Neural cell (in vitro differentiated cells): ENCODE results near the gene CD1C. TPM values are rescaled to one million over a fixed set of nuclear protein-coding genes. Genes with fewer than 3 reads are reported as not detected.

Source experiments
- H2AFZ ChIP-seq: fragments of 200-600, 300-800 bp; sonication (generic), shearing (Covaris generic); 2 replicates; pipeline ENCODE4 v1.6.0; 2014; ENCODE audit warnings: low read depth, mild to moderate bottlenecking, antibody characterized with exemption, low read length, moderate library complexity
- H3F3A ChIP-seq: fragments of 200-600 bp; shearing (Covaris generic); 2 replicates; pipeline ENCODE4 v1.6.1; 2016; ENCODE audit warnings: mild to moderate bottlenecking, moderate library complexity, mixed read lengths, antibody characterized with exemption, low read length; ENCODE audit not compliant: insufficient read depth, poor library complexity, severe bottlenecking
- H3K27ac ChIP-seq: fragments of 200-600, 300-800 bp; sonication (generic), shearing (Covaris generic); 2 replicates; pipeline ENCODE4 v1.5.1; 2014; ENCODE audit warnings: mild to moderate bottlenecking, low read length, moderate library complexity
- H3K27me3 ChIP-seq: fragments of 300-800, 200-600 bp; sonication (generic), shearing (Covaris generic); 2 replicates; pipeline ENCODE4 v1.6.0; 2014; ENCODE audit warnings: mild to moderate bottlenecking, low read depth, low read length, moderate library complexity; ENCODE audit not compliant: insufficient read depth
- H3K36me3 ChIP-seq: fragments of 300-800, 200-600 bp; sonication (generic), shearing (Covaris generic); 2 replicates; pipeline ENCODE4 v1.5.1; 2014; ENCODE audit warnings: mild to moderate bottlenecking, antibody characterized with exemption, low read length, moderate library complexity; ENCODE audit not compliant: insufficient read depth
- H3K4me2 ChIP-seq: fragments of 300-800, 200-600 bp; sonication (generic), shearing (Covaris generic); 2 replicates; pipeline ENCODE4 v1.6.0; 2014; ENCODE audit warnings: mild to moderate bottlenecking, low read length
- H3K4me3 ChIP-seq: fragments of 300-800, 200-600 bp; sonication (generic), shearing (Covaris generic); 2 replicates; pipeline ENCODE4 v1.5.1; 2014; ENCODE audit warnings: mild to moderate bottlenecking, low read length, moderate library complexity
- H3K79me2 ChIP-seq: fragments of 200-600 bp; shearing (Covaris generic); replicated peaks from 2 replicates; pipeline ENCODE4 v1.6.0; 2014; ENCODE audit warnings: mild to moderate bottlenecking, low read length, moderate library complexity; ENCODE audit not compliant: insufficient read depth
- H3K9ac ChIP-seq: fragments of 300-800, 200-600 bp; sonication (generic), shearing (Covaris generic); 2 replicates; pipeline ENCODE4 v1.6.1; 2016; ENCODE audit warnings: mild to moderate bottlenecking, low read length, mixed read lengths
- H3K9me2 ChIP-seq: fragments of 200-600 bp; shearing (Covaris generic); 2 replicates; pipeline ENCODE4 v1.6.1; 2016; ENCODE audit warnings: mild to moderate bottlenecking, low read length, mixed read lengths; ENCODE audit not compliant: insufficient read depth
- H3K9me3 ChIP-seq: fragments of 200-600, 300-800 bp; sonication (generic), shearing (Covaris generic); 2 replicates; pipeline ENCODE4 v1.6.1; 2016; ENCODE audit warnings: mild to moderate bottlenecking, mixed run types, low read length, moderate library complexity, mixed read lengths
- H4K20me1 ChIP-seq: fragments of 200-600 bp; shearing (Covaris generic); 2 replicates; pipeline ENCODE4 v1.6.1; 2016; ENCODE audit warnings: mild to moderate bottlenecking, mixed run types; ENCODE audit not compliant: insufficient read depth
- CTCF ChIP-seq: fragments of 450-650 bp; IDR thresholded peaks from 2 replicates; pipeline ENCODE4 v1.5.1; 2014; ENCODE audit warnings: antibody characterized with exemption, mild to moderate bottlenecking, moderate library complexity; ENCODE audit not compliant: poor library complexity, severe bottlenecking
- EP300 ChIP-seq: fragments of 450-650 bp; conservative IDR thresholded peaks from 2 replicates; pipeline ENCODE4 v1.6.1; 2014; ENCODE audit warnings: antibody characterized with exemption, mild to moderate bottlenecking, moderate library complexity; ENCODE audit not compliant: poor library complexity, severe bottlenecking
- EZH2 ChIP-seq: fragments of 200-600, 300-800 bp; shearing (Covaris generic), sonication (generic); IDR thresholded peaks from 2 replicates; pipeline ENCODE4 v1.6.1; 2014; ENCODE audit warnings: antibody characterized with exemption, low read length, borderline replicate concordance, mild to moderate bottlenecking; ENCODE audit not compliant: insufficient read depth, poor library complexity, severe bottlenecking
- POLR2AphosphoS5 ChIP-seq: IDR thresholded peaks from 2 replicates; pipeline ENCODE4 v1.6.1; 2012
- RAD21 ChIP-seq: fragments of 450-650 bp; conservative IDR thresholded peaks from 2 replicates; pipeline ENCODE4 v1.6.1; 2014; ENCODE audit warnings: antibody characterized with exemption, mild to moderate bottlenecking, moderate library complexity
- REST ChIP-seq: IDR thresholded peaks from 2 replicates; pipeline ENCODE4 v1.6.1; 2012; ENCODE audit warnings: borderline replicate concordance
- SMC3 ChIP-seq: fragments of 450-650 bp; conservative IDR thresholded peaks from 2 replicates; pipeline ENCODE4 v1.6.1; 2014; ENCODE audit warnings: antibody characterized with exemption, mild to moderate bottlenecking, moderate library complexity; ENCODE audit not compliant: poor library complexity
- TAF1 ChIP-seq: IDR thresholded peaks from 2 replicates; pipeline ENCODE4 v1.6.1; 2012; ENCODE audit warnings: low read depth
- polyA plus RNA-seq: library from polyadenylated mRNA; depleted of rRNA; stranded (reverse); fragments of >200 nt; gene quantifications from 2 replicates; pipeline ENCODE4 v1.2.3, GENCODE V29; 2014

CD1C gene
- polyA plus RNA-seq, 1 donor from 2014 or later: not detected

- Histone ChIP-seq H3K27me3 (no peaks in the 10 kb centered on the region), H3K4me3 (no peak overlapping the region), H3K9me3 (no peaks in the 10 kb centered on the region), H3K9ac (no peak overlapping the region), H3K79me2 (no peaks in the 10 kb centered on the region), H3K4me2 (no peak overlapping the region), H3F3A (no peaks in the 10 kb centered on the region), H2AFZ (no peak overlapping the region), H3K9me2 (no peaks in the 10 kb centered on the region), H3K27ac (no peak overlapping the region), H3K36me3 (no peaks in the 10 kb centered on the region), H4K20me1 (no peaks in the 10 kb centered on the region)
- TF ChIP-seq POLR2AphosphoS5: no peak
- TF ChIP-seq CTCF: no peak
- TF ChIP-seq SMC3: no peak
Measured at GRCh38 chr1:158327481-158327880, 37.8 kb downstream of the CD1C start.

GRCh38 chr1:158328426-158328825 lies 38.7 kb downstream of the CD1C start:
- H3K9me2 ChIP-seq: no peaks in the 10 kb centered on the region
- H3K9ac ChIP-seq: no peak overlapping the region
- H3K4me2 ChIP-seq: no peak overlapping the region
- H3K79me2 ChIP-seq: no peaks in the 10 kb centered on the region
- H2AFZ ChIP-seq: no peak overlapping the region
- H3K27me3 ChIP-seq: no peaks in the 10 kb centered on the region
- H3F3A ChIP-seq: no peaks in the 10 kb centered on the region
- no peak overlapping the region for H3K4me3 ChIP-seq
- TF ChIP-seq CTCF (no peak), REST (no peak), EP300 (no peak)
- no peaks in the 10 kb centered on the region for H3K9me3 ChIP-seq
- no peak overlapping the region for H3K27ac ChIP-seq
- H3K36me3 ChIP-seq: no peaks in the 10 kb centered on the region
- H4K20me1 ChIP-seq: no peaks in the 10 kb centered on the region

GRCh38 chr1:158329300-158329699 lies 39.6 kb downstream of the CD1C start:
- H4K20me1 ChIP-seq: no peaks in the 10 kb centered on the region
- H3K27me3 ChIP-seq: no peaks in the 10 kb centered on the region
- no peak overlapping the region for H3K27ac ChIP-seq
- no peaks in the 10 kb centered on the region for H3K9me3 ChIP-seq
- no peak overlapping the region for H2AFZ ChIP-seq
- H3K9me2 ChIP-seq: no peaks in the 10 kb centered on the region
- no peak overlapping the region for H3K4me2 ChIP-seq
- H3F3A ChIP-seq: no peaks in the 10 kb centered on the region
- no peak for TF ChIP-seq EZH2
- TF ChIP-seq RAD21: no peak
- no peak for TF ChIP-seq CTCF
- no peak for TF ChIP-seq REST
- no peak for TF ChIP-seq TAF1
- no peak for TF ChIP-seq EP300
- no peak for TF ChIP-seq POLR2AphosphoS5
- no peak overlapping the region for H3K4me3 ChIP-seq
- H3K36me3 ChIP-seq: no peaks in the 10 kb centered on the region
- no peaks in the 10 kb centered on the region for H3K79me2 ChIP-seq
- no peak overlapping the region for H3K9ac ChIP-seq
